GM19023 (cell line): Measurements from ENCODE around the gene CPED1.
"Not testable (repeated sequence)": the region's sequence is repeated elsewhere in the genome, so short reads cannot be mapped to it uniquely, and the experiment has no call there.

Source experiments
- ATAC-seq: cut with Tn5 transposase; IDR thresholded peaks from one replicate; pipeline ENCODE4 v1.9.1; 2021; ENCODE audit warnings: mild to moderate bottlenecking, moderate library complexity; ENCODE audit not compliant: unreplicated experiment

Gene CPED1

GRCh38 chr7:121016966-121017365 lies 28.5 kb downstream of the CPED1 start:
- ATAC-seq, result no peak

DNA sequence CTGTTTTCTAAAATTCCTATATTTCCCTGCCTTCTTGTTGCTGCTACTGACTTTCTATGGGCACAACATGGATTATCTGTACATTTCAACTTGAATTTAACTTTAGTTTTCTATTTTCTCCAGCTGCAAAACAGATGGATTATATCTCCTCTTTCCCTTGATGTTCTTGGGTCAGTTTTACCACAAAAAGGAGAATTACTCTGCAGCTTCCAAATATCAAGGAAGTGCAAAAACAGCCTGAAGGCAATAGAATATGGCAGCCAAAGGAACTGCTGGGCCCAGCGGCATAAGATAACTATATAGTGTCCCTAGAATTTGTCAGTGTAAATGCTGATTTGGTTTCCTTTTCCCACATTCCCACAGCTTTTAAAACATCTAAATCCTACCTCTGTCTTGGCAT lies 29.1 kb downstream of the CPED1 start:
- ATAC-seq, result no peak

GRCh38 chr7:121019018-121019417 lies 30.5 kb downstream of the CPED1 start:
- no peak for ATAC-seq

GRCh38 chr7:121020249-121020988 lies 31.9 kb downstream of the CPED1 start:
- no peak for ATAC-seq

- no peak for ATAC-seq
These were observed 32.8 kb downstream of the CPED1 start for GRCh38 chr7:121020989-121021969.

DNA sequence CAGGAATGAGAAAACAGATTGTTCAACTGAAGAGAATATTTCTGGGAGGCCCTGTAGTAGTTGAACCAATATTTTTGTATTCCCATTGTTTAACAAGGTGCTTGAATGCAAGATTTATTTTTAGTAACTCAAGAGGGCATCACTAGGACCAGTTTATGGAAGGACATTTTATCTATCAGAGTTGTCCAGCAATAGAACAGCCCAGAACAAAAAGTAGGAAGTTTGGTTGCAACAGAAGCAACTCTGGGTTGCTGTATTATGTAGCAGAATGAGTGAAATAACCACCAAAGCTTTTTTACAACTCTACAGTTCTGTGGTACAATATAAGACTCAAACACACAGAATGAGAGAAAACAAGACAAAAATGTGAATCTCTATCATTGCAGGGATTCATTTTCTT lies 34.7 kb downstream of the CPED1 start:
- ATAC-seq, result no peak

GRCh38 chr7:121023683-121024511 lies 35.4 kb downstream of the CPED1 start:
- ATAC-seq, result no peak

GRCh38 chr7:121024611-121025010 lies 36.1 kb downstream of the CPED1 start:
- no peak for ATAC-seq

GRCh38 chr7:121026159-121026558 lies 37.6 kb downstream of the CPED1 start:
- ATAC-seq, result no peak

DNA sequence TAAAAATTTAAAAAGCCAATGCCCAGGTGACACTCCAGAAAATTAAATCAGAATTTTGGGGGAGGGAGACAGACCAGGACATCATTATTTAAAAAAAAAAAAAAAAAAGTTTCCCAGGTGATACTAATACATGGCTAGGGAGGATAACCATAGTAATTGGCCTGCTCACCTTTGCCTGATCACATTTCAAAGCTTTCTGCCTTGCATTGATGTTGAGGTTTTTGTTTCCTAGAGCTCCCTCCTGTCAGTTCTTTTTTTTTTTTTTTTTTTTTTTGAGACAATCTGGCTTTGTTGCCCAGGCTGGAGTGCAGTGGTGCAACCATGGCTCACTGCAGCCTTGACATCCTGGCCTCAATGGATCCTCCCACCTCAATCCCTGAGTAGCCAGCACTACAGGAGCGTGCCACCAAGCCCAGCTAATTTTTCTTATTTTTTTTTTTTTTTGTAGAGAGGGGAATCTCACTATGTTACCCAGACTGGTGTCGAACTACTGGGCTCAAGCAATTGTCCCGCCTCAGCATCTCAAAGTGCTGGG lies 38.1 kb downstream of the CPED1 start:
- no peak for ATAC-seq

- no peak for ATAC-seq
These were observed 39.5 kb downstream of the CPED1 start for GRCh38 chr7:121027761-121028669.

- no peak for ATAC-seq
These were observed 40.8 kb downstream of the CPED1 start for GRCh38 chr7:121029302-121029701.

DNA sequence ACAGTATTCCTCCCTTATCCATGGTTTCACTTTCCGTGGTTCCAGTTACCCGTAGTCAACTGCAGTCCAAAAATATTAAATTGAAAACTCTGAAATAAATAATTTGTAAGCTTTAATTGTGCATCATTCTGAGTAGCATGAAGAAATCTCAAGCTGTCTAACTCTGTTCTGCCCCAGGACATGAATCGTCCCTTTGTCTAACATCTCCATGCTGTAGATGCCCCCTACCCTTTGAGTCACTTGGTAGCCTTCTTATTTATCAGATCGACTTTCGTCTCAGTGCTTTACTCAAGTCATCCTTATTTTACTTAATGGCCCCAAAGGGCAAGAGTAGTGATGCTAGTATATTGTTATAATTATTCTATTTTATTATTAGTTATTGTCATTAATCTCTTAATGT lies 41.8 kb downstream of the CPED1 start:
- no peak for ATAC-seq

GRCh38 chr7:121032645-121033460 lies 44.3 kb downstream of the CPED1 start:
- ATAC-seq, result no peak

GRCh38 chr7:121034929-121035328 lies 46.4 kb downstream of the CPED1 start:
- no peak for ATAC-seq

DNA sequence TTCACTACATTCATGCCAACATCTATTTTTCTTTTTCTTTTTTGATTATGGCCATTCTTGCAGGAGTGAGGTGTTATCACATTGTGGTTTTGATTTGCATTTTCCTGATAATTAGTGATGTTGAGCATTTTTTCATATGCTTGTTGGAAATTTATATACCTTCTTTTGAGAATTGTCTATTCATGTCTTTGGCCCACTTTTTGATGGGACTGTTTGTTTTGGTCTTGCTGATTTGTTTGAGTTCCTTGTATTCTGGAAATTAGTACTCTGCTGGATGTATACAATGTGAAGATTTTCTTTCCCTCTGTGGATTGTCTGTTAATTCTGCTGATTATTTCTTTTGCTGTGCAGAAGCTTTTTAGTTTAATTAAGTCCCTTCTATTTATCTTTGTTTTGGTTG lies 48.3 kb downstream of the CPED1 start:
- not testable (repeated sequence) for ATAC-seq

DNA sequence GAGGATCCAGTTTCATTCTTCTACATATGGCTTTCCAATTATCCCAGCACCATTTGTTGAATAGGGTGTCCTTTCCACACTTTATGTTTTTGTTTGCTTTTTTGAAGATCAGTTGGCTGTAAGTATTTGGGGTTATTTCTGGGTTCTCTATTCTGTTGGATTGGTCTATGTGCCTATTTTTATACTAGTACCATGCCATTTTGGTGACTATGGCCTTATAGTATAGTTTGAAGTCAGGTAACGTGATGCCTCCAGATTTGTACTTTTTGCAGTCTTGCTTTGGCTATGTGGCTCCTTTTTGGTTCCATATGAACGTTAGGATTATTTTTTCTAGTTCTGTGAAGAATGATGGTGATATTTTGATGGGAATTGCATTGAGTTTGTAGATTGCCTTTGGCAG lies 48.8 kb downstream of the CPED1 start:
- not testable (repeated sequence) for ATAC-seq

DNA sequence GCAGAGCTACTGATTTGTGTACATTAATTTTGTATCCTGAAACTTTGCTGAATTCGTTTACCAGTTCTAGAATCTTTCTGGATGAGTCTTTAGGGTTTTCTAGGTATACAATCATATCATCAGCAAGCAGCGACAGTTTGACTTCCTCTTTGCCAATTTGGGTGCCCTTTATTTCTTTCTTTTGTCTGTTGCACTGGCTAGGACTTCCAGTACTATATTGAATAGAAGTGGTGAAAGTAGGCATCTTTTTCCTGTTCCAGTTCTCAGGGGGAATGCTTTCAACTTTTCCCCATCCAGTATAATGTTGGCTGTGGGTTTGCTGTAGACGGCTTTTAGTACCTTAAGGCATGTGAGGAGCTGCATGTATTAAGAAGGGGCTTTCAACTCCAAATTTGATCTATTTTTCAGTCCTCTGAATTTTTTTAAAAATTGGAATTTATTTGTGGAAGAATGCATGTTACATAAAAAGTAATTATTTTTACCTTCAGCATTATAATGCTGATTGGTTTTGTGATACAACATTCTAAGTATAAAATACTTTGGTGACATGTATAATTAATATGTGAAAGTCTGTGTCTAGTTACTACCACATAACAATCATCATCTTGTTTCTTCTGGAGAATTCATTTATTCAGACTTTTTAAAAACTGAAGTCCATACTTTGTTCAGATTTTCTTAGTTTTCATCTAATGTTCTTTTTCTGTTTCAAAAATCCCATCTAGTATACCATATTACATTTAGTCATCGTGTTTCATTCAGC lies 49.6 kb downstream of the CPED1 start:
- ATAC-seq, result no peak
